Measurements from ENCODE around the gene REX1BD.

- TF ChIP-seq HDAC2 (IDR thresholded peaks at IDR 0.05): no peak
- TF ChIP-seq ZNF274 (IDR thresholded peaks at IDR 0.05; ENCODE audit: insufficient read depth, insufficient read length): no peak
- TF ChIP-seq POLR2A (IDR thresholded peaks at IDR 0.05; ENCODE audit: low read depth, low read length): no peak
- TF ChIP-seq CTCF (IDR thresholded peaks at IDR 0.05 in 2 of 3, conservative IDR thresholded peaks at IDR 0.05 in 1 of 3; ENCODE audit: control insufficient read depth in 2 of 3, extremely low read depth in 1 of 3, insufficient read depth in 1 of 3, low read depth in 3 of 3, low read length in 3 of 3): no peak
- no peak for TF ChIP-seq BACH1 (IDR thresholded peaks at IDR 0.05; ENCODE audit: borderline replicate concordance)
- no peak for TF ChIP-seq ATF3 (IDR thresholded peaks at IDR 0.05; ENCODE audit: borderline replicate concordance, extremely low read depth, low read depth, low read length)
- no peak for TF ChIP-seq TBL1XR1 (IDR thresholded peaks at IDR 0.05; ENCODE audit: low read depth, low read length)
- no peak for TF ChIP-seq SMC3 (IDR thresholded peaks at IDR 0.05; ENCODE audit: borderline replicate concordance, low read length)
- no peak for TF ChIP-seq CHD1 (IDR thresholded peaks at IDR 0.05; ENCODE audit: low read depth, low read length)
- TF ChIP-seq SKIL (IDR thresholded peaks at IDR 0.05; ENCODE audit: low read depth, poor library complexity, severe bottlenecking): no peak
- no peak for TF ChIP-seq POLR2AphosphoS2 (IDR thresholded peaks at IDR 0.05; ENCODE audit: low read depth, low read length)
- no peak for TF ChIP-seq REST (IDR thresholded peaks at IDR 0.05; ENCODE audit: low read depth, low read length)
- no peak for TF ChIP-seq MYC (IDR thresholded peaks at IDR 0.05; ENCODE audit: insufficient read depth, insufficient read length, insufficient replicate concordance, low read length, severe bottlenecking)
- no peak for TF ChIP-seq EP300 (IDR thresholded peaks at IDR 0.05; ENCODE audit: borderline replicate concordance in 1 of 2, control insufficient read depth in 1 of 2, low read depth in 2 of 2, low read length in 2 of 2)
Observed at GRCh38 chr19:18613589-18614234, 25.1 kb downstream of the REX1BD start.

Measured in GM12878 (cell line).